ENCODE results near the gene SLC25A33.

The SLC25A33 gene

DNA sequence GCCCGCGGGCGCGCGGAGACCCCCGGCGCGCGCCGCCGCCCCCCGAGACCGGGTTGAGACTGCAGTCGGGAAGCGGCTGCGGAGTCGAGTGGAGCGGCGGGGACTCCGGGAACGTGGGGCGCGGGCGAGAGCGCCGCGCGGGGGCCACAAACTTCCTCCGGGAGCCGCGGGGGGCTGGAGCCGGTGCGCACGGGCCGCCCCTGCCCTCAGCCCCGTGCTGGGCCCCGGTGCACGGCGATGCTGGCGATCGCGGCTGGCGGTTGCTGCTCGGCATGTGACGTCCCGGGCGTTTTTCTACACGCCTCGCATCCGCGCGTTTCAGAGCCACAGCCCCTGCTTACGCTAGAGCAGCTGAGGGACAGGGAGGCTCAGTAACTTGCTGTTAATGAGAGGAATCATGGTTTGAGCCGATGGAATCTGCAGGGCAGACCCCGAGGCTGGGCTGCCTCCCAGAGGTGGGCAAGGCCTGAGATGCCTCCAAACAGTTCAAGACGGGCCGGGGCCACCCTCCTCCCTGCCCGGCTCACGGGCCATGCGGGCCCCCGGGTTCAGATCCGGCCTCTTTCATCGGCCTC is 50.0 kb downstream of the SLC25A33 start:
- DNase-seq: peak; percentile 52

DNA sequence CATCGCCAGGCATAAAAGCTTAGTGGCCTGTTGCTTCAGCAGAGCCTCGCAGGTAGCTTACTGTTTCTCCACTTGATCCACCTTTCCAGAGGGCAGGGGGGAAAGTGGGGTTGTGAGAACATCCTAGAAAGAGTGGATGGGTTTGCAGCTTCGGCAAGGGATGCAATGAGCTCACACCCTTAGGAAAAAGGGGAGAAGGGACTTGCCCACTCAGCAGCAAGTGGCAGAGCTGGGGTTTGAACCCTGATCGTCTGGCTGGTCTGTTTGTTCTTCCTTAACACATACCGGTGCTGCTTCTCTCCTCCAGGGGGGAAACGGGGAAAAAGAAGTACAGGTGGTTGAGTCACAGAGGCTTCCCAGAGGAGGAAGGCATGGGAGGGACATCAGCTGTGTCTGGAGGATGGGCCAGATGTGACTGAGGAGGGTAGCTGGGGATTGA is 50.5 kb downstream of the SLC25A33 start:
- DNase-seq: no peak

DNA sequence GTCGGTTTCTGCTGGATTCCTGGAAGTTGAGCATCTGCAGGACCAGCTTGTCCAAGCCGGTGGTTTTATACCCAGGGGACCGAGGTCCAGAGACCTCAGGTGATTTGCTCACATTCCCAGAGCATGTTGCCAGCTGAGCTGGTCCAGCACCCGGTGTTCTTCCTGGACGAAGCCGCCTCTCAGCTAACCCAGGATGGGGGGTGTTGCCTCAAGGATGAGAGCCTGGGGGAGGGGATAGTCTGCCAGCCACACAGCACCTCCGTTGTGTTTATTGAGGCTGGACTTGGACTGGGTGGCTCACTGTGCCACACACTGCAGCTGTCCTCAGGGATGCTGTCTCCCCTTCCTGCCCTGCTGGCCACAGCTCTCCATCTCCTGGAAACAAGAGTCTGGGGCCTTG is 50.9 kb downstream of the SLC25A33 start:
- no peak for DNase-seq

DNA sequence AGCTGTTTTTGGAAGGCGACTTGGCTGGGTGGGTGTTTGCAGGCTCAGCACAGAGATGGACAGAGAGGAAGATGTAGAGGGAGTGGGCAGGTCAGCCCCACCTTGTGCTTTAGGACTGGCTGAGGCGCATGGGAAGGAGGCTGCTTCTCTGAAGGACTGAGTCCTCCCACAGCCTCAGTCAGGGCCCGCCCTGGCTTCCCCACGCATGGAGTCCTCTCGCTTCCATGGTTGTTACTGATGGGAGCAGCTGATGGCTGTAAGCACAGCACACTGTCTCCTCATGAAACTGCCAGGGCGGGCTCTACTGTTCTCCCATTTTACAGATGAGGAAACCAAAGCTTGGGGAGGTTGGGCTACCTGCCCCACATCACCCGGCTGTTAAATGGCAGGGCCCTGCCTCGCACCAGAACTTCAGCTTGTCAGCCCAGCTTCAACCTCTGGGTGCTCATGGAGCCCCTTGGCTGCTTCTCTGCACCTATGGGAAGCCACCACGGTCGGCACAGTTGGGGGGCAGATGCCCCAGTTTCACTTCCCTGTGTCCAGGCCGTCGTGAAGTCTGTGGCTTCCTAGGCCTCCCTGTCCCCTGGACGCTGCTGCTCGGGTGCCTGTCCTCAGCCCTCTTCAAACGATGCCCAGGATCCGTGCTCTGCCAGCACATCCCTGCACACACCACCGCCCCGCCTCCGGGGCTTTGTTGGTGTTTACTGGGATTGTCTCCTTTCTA is 51.8 kb downstream of the SLC25A33 start:
- no peak for DNase-seq

DNA sequence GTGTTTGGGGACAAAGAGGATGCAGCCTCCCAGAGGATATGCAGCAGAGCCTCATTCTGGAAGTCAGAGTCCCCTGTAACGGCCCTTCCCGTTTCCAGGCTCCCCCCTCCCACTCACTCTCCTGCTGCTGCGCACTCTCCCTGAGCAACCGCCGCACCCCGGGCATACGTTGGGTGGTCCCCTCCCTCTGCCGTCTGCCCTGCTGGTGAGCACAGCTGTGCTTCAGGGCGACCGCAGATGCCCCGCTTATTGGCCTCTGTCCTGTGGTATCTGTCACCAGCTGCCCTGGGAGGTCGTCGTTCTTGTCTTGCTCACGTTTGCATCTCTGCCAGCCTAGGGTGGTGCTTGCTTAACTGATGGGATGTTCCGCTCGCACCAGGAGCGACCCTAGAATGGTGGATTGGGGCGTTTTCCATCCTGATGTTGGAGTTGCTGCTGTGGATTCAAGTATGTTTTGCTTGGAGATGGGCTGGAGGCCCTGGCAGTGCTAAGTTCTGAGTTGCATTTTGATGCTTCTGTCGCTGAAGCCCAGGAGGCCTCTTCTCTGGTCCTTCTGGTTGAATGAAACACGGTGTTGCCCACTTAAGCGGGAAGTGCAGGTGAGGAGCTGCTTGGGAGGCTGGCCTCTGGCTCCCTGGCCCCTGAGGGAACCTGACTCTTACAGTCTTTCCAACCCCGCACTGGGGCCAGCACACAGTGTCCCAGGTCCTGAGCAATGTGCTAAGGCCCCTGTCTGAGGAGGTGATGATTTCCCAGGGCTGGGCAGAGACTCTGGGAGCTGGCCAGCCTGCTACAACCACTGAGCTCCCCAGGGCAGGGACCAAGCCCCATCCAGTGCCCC is 52.6 kb downstream of the SLC25A33 start:
- DNase-seq: no peak

DNA sequence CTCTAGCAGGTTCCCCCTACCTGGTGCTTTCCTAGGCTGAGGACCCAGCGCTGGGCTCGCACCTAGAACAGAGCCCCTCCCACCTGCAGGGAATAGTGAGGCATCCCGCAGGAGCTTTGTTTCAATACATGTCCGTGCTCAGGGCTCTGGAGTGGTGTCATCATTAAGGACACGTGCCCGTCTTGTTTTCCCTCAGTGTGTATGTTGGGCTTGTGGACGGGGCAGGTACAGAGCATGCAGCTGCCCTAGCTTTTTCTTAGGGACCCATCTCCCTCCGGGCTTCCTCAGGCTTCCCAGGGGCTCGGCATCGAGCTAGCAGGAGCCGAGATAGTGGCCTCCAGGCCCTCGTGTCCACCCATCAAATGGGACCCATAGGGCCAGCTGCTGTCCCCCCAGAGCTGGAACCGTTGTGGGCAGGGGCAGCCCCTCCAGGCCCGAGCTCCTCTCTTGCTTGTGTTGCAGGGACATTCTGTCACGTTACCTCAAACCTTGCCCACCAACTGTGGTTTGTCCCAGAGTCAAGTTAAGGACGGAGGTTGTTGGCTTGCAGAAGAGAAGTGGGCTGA is 53.3 kb downstream of the SLC25A33 start:
- no peak for DNase-seq

DNA sequence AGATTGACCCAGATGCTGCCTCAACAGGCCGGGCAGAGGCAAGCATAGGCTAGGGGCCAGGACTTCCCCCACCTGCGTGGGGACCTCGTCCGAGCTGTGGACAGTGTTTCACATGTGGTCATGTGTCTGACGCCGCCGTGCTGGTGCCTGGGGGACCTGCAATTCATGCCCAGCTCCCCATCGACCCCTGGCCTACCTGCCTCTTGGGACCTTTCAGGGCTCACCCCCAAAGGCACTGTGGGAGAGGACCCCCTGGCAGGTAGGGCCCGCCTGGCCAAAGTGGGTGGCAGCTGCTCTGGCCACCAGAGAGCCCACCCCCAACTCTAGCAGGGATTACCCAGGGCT is 53.9 kb downstream of the SLC25A33 start:
- no peak for DNase-seq

DNA sequence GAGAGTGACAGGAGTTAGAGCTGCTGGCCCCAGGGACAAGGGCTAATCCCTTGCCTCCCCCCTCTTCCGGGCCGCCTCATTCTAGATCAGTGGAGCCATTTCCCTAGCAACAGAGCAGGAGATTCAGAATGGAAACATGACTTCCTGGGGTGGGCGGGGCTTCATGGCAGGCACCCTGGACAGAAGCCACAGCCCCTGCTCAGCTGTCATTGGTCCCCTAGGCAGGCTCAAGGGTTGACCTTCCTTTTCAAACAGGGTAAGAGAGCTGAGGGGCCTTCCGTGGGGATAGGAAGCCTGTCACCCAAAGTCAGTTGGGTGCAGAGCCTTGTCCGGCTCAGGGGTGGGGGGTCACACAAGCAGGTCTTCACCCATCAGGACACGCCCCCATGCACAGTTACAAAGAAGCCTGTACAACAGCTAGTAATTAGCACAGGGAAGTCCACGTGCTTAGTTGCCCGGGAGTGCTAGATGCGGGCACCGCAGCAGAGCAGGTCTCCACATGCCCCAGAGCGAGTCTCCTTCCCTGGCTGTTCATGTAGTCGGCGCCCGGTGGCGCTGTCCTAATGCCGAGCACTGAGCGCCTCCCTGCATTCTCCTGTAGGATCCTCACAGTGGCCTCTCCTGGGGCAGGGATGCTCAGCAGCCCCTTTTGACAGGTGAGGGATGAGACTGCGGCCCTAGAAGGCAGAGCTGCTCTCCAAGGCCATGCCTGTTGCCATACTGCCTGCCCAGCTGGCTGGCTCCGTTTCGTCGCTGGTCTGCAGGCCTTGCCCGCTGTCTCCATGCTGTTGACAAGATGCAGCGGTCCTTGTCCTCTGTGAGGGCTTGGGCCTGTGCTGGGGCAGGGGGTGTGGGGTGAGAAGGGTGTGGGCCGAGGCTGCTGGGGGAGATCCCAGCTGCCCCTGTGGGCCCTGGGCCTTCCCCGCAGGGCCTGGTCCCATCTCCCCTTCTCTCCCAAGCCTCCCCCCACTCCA is 54.5 kb downstream of the SLC25A33 start:
- no peak for DNase-seq

DNA sequence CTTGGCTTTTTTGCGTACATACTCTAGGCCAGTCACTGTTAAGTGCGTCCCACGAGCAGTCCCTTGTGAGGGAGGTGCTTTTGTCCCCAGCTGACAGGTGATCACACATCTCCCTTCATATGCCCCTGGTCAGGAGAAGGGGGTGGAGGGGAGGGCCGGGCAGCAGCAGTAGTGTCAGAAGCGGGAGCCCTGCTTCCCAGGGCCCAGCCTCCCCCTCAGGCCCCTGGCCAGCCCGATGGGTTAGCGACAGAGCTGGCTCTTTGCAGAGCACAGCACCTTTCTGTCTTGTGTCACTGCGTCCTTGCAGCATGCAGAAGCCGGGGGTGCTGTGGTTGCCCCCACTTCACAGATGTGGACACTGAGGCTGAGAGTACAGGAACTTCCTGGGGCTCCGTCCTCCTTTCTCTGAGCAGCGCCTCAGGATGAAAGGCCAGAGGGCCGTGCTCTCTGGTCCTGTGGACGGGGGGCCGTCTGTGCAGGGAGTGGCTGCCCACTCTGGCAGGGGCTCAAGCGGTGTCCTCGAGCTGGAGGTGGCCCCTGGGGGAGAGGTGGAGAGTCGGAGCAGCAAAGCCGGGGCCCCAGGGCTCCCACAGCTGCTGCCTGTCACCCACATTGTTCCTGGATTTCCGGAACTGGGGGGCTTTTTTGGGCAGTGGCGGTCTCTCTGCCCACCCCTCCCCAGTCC is 55.3 kb downstream of the SLC25A33 start:
- DNase-seq: no peak

DNA sequence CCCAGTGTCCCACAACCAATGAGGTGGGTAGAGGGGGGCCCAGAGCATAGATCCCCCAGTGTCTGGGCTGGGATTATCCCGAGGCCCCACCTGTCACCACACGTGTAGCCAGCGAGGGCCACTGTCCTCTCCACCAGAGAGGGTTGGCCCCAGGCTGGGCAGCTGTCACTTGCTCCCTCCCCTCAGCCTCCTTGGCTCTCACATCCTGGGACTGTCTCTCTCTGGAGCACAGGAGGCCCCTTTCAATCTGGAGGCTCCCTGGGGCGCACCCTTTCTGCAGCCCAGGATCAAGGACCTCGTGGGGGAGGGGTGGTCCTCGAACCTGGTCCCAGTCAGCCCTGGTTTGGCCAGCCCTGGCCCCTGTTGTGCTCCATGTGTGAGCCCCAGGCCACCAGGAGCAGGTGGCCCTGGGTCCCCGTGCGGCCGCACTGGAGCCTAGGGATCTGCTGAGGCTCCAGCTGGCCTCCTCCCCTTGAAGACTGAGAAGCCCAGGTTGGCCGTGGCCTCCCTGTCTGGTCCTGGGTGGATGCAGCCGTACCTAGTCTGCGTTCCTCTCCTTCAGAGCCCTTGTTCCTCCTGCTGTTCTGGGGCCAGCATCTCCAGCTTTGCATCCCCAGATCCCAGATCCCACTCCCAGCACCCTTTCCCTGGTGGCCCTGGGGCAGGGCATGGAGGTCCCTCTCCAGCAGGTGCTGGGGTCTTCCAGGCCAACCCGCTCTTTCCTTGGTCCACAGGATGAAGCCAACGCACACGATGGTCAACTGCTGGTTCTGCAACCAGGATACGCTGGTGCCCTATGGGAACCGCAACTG is 56.1 kb downstream of the SLC25A33 start:
- DNase-seq: no peak

DNA sequence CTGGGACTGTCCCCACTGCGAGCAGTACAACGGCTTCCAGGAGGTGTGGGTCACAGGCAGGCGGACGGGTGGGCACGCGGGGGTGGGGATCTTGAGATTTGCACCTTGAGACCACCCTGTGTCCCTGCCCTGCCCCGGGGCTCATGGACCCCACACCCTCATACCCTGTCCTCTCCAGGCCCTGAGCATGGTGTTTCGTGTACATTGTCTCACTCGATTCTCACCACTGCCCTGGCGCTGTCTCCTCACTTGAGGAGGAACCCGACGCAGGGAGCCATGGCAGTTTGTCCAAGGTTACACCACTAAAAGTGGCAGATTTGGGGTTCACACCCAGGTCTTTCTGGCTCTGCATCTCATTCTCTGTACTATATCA is 56.7 kb downstream of the SLC25A33 start:
- no peak for DNase-seq

DNA sequence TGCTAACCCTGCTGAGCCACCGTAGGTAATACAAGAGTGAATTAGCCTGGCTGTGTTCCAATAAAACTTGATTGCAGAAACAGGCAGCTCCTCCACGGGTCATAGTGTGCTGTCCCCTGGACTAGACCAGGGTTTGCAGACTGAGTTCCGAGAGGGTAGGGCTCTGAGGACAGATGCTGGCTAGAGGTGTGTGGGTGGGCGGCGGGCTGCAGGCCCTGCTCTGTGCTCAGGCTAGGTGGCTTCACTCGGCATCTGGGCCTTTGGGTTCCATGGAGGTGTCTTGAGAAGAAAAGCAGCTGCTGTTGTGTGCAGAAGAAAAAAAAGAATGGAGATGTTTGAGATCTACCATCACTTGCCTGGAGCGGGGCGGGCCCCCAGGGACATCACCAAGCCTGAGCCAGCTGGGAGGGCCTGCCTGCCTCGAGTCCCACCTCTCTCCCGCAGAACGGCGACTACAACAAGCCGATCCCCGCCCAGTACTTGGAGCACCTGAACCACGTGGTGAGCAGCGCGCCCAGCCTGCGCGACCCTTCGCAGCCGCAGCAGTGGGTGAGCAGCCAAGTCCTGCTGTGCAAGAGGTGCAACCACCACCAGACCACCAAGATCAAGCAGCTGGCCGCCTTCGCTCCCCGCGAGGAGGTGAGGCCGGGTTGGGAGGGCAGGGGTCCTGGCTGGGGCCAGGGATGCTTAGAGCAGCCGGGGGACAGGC is 57.3 kb downstream of the SLC25A33 start:
- DNase-seq: no peak

DNA sequence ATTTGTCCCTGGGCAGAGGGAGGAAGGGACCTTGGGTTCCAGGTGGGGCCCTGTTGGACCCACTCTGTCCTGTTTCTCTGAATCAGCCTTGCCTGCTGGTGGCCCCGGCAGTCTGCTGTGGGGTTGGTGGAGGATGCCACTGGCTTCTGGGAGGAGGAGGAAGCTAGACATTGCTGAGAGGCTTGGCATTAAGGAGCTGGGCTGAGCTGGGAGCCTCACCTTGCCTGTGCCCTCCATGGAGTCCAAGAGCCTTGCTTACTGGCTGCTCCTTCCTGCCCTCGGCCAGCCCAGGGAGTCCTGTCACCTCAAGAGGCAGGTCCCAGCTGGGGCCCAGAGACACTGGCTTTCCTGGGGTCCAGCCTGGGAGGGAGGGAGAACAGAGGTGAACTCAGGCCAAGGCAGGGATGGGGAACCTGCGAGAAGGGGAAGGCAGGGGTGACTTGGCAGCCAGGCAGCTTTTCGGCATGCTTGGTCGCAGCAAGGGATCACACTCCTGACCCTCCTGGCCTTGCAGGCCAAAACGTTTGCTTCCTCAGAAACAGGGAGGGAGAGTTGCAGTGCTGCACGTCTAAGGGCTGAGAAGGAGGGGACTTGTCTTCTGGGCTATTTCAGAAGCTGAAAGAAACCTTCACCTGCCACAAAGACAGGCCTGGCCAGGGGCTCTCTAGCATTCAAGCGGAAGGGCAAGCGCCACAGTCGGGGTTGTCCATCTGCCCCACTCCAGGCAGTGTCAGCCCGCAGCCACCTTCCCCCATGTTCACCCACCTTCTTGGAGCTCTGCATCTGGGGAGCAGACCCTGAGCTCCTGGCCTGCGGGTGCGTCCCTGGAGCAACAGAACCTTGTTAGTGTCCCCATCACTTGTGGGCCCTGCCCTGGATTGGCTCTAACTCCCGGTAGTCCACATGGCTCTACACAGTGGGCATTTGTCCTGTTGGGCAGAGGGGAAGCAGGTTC is 58.4 kb downstream of the SLC25A33 start:
- DNase-seq: no peak

DNA sequence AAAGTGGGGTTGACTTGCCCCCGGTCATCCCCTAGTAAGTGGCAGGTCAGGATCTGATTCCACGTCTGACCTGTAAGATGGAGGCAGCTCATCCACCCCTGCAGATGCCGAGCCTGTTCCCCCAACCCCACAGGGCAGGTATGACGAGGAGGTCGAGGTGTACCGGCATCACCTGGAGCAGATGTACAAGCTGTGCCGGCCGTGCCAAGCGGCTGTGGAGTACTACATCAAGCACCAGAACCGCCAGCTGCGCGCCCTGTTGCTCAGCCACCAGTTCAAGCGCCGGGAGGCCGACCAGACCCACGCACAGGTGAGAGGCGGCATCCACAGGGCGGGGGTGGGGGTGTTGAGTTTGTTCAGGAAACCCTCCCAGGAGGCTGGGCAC is 59.0 kb downstream of the SLC25A33 start:
- DNase-seq: no peak

DNA sequence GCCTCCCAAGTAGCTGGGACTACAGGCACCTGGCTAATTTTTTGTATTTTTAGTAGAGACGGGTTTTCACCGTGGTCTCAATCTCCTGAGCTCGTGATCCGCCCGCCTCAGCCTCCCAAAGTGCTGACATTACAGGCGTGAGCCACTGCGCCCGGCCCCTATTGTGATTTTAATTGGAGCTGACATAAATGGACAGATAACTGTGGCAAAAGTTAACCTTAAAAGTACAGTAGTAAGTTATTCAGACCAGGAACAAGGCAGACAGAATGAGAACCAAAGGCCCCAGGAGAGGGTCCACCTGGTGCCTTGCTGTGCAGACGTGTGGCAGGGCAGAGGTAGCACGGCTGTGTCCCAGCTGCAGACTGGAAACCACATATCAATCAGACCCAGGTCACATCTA is 60.5 kb downstream of the SLC25A33 start:
- DNase-seq: no peak

DNA sequence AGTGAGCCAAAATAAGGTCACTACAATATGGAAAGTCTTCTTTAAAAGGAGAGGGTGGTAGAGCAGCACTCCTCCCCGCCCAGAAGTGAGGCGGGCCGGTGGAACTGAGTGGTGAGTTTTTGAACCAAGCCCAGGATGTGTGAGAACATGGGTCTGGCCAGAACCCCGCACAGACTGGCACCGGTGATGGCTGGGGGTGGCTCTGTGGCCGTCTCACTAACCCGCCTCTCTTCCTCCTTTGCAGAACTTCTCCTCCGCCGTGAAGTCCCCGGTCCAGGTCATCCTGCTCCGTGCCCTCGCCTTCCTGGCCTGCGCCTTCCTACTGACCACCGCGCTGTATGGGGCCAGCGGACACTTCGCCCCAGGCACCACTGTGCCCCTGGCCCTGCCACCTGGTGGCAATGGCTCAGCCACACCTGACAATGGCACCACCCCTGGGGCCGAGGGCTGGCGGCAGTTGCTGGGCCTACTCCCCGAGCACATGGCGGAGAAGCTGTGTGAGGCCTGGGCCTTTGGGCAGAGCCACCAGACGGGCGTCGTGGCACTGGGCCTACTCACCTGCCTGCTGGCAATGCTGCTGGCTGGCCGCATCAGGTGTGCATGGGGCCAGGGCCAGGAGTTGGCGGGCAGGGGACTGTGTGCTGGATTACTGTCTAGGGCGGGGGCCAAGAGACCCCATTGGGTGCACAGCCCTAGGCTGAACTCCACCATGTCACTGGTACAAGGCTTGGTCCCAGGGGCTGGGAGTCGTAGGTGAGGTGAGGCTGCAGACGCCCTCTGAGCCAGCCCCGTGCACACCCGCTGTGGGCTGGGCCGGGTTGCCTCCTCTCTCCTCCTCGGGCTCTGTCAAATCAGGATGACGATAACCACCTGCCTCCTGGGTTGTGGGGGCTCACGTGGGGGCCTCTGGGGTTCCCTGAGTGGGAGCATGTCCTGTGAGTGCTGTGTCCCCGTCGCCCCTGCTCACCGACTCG is 61.9 kb downstream of the SLC25A33 start:
- DNase-seq: no peak

DNA sequence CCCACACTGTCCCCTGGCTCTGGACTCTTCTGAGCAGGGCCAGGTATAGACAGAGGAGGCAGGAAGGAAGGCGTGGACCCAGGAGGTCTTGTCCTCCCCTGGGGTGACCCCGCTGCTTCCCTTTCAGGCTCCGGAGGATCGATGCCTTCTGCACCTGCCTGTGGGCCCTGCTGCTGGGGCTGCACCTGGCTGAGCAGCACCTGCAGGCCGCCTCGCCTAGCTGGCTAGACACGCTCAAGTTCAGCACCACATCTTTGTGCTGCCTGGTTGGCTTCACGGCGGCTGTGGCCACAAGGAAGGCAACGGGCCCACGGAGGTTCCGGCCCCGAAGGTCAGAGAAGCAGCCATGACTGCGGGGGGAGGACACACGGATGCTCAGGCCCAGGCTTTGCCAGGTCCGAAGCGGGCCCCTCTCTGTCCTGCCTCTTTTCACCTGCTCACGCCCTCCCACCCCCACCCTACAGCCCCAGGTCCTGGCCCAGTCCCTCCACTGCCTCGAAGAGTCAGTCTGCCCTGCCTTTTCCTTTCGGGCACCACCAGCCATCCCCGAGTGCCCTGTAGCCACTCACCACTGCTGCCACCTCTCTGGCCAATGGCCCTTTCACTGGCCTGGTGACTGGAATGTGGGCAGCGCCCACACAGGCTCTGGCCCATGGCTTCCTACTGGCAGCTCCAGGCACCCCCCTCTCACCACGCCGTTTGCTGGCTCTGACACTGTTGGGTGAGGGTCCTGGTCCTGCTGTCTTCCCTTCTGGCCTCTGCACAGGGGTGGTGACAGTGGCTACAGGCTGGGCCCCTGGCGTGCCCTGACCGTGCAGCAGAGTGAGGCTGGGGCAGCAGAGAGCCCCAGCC is 62.9 kb downstream of the SLC25A33 start:
- no peak for DNase-seq
